HEK293 (cell line): ENCODE measurements around the gene NUP153.

Experiments used
- GLI4 ChIP-seq: fragments of 450-650 bp; formaldehyde crosslinking; IDR thresholded peaks from 2 replicates; pipeline ENCODE4 v1.5.1; 2016; ENCODE audit warnings: missing biosample characterization, missing genetic modification characterization
- GLIS2 ChIP-seq: fragments of 450-650 bp; formaldehyde crosslinking; IDR thresholded peaks from 2 replicates; pipeline ENCODE4 v1.5.1; 2016; ENCODE audit warnings: missing biosample characterization, missing genetic modification characterization
- MYNN ChIP-seq: fragments of 450-650 bp; formaldehyde crosslinking; IDR thresholded peaks from 2 replicates; pipeline ENCODE4 v1.5.1; 2016; ENCODE audit warnings: missing biosample characterization, missing genetic modification characterization, borderline replicate concordance
- ZNF292 ChIP-seq: fragments of 450-650 bp; formaldehyde crosslinking; IDR thresholded peaks from 2 replicates; pipeline ENCODE4 v1.5.1; 2016; ENCODE audit warnings: low read depth, missing biosample characterization, missing genetic modification characterization, borderline replicate concordance
- ZNF560 ChIP-seq: fragments of 450-650 bp; formaldehyde crosslinking; IDR thresholded peaks from 2 replicates; pipeline ENCODE4 v1.5.1; 2017; ENCODE audit warnings: missing biosample characterization, missing genetic modification characterization, borderline replicate concordance
- ZNF585B ChIP-seq: fragments of 450-650 bp; formaldehyde crosslinking; IDR thresholded peaks from 2 replicates; pipeline ENCODE4 v1.5.1; 2016; ENCODE audit warnings: missing biosample characterization, missing genetic modification characterization
- ZXDB ChIP-seq: fragments of 450-650 bp; formaldehyde crosslinking; IDR thresholded peaks from 2 replicates; pipeline ENCODE4 v1.5.1; 2016; ENCODE audit warnings: missing biosample characterization, missing genetic modification characterization
- TF ChIP-seq, protein P1 (sequence below): fragments of 450-650 bp; formaldehyde crosslinking; IDR thresholded peaks from 2 replicates; pipeline ENCODE4 v1.5.1; 2016; ENCODE audit warnings: missing biosample characterization, missing genetic modification characterization
- TF ChIP-seq, protein P2 (sequence below): fragments of 450-650 bp; formaldehyde crosslinking; IDR thresholded peaks from 2 replicates; pipeline ENCODE4 v1.5.1; 2016; ENCODE audit warnings: missing biosample characterization, missing genetic modification characterization, borderline replicate concordance
- TF ChIP-seq, protein P3 (sequence below): fragments of 450-650 bp; formaldehyde crosslinking; IDR thresholded peaks from 2 replicates; pipeline ENCODE4 v1.5.1; 2017; ENCODE audit warnings: missing biosample characterization, missing genetic modification characterization

DNA sequence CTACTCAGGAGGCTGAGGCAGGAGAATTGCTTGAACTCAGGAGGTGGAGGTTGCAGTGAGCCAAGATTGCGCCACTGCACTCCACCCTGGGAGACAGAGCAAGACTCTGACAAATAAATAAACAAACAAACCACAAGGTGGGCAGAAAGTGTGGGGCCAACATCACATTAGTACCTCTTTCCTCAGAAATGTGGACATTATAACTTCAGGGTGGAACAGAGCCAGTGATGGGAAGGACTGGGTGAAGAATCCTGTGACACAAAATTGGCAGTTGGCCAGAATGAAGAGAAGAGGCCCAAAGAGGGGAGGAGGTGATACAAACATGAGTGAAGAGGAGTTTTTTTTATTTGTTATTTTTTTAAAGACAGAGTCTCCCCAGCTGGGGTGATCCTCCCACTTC is 50.6 kb downstream of the NUP153 start:
- TF ChIP-seq ZXDB: no peak
- TF ChIP-seq, protein P1, sequence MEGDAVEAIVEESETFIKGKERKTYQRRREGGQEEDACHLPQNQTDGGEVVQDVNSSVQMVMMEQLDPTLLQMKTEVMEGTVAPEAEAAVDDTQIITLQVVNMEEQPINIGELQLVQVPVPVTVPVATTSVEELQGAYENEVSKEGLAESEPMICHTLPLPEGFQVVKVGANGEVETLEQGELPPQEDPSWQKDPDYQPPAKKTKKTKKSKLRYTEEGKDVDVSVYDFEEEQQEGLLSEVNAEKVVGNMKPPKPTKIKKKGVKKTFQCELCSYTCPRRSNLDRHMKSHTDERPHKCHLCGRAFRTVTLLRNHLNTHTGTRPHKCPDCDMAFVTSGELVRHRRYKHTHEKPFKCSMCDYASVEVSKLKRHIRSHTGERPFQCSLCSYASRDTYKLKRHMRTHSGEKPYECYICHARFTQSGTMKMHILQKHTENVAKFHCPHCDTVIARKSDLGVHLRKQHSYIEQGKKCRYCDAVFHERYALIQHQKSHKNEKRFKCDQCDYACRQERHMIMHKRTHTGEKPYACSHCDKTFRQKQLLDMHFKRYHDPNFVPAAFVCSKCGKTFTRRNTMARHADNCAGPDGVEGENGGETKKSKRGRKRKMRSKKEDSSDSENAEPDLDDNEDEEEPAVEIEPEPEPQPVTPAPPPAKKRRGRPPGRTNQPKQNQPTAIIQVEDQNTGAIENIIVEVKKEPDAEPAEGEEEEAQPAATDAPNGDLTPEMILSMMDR (tag by site-specific recombination): no peak
- no peak for TF ChIP-seq GLIS2 (tag by site-specific recombination)
- TF ChIP-seq, protein P2, sequence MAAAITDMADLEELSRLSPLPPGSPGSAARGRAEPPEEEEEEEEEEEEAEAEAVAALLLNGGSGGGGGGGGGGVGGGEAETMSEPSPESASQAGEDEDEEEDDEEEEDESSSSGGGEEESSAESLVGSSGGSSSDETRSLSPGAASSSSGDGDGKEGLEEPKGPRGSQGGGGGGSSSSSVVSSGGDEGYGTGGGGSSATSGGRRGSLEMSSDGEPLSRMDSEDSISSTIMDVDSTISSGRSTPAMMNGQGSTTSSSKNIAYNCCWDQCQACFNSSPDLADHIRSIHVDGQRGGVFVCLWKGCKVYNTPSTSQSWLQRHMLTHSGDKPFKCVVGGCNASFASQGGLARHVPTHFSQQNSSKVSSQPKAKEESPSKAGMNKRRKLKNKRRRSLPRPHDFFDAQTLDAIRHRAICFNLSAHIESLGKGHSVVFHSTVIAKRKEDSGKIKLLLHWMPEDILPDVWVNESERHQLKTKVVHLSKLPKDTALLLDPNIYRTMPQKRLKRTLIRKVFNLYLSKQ (tag by site-specific recombination): no peak
- TF ChIP-seq ZNF292 (tag by site-specific recombination): no peak
- no peak for TF ChIP-seq ZNF560 (tag by site-specific recombination)
- TF ChIP-seq ZNF585B (tag by site-specific recombination): no peak
- TF ChIP-seq, protein P3, sequence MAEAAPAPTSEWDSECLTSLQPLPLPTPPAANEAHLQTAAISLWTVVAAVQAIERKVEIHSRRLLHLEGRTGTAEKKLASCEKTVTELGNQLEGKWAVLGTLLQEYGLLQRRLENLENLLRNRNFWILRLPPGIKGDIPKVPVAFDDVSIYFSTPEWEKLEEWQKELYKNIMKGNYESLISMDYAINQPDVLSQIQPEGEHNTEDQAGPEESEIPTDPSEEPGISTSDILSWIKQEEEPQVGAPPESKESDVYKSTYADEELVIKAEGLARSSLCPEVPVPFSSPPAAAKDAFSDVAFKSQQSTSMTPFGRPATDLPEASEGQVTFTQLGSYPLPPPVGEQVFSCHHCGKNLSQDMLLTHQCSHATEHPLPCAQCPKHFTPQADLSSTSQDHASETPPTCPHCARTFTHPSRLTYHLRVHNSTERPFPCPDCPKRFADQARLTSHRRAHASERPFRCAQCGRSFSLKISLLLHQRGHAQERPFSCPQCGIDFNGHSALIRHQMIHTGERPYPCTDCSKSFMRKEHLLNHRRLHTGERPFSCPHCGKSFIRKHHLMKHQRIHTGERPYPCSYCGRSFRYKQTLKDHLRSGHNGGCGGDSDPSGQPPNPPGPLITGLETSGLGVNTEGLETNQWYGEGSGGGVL (tag by site-specific recombination): no peak
- TF ChIP-seq GLI4 (tag by site-specific recombination): no peak
- TF ChIP-seq MYNN (tag by site-specific recombination): no peak
